B cell (primary cell): ENCODE measurements around the gene BSND.

Experiments used
- CTCF ChIP-seq: fragments of 200-600 bp; IDR thresholded peaks from one replicate; pipeline ENCODE4 v1.8.0; 2022; ENCODE audit warnings: antibody characterized with exemption, mild to moderate bottlenecking
- EZH2 ChIP-seq: IDR thresholded peaks from 2 replicates; pipeline ENCODE4 v1.6.1; 2012; ENCODE audit warnings: borderline replicate concordance, low read depth, mild to moderate bottlenecking, moderate library complexity, low read length; ENCODE audit not compliant: insufficient read depth, poor library complexity, severe bottlenecking

- no peak for TF ChIP-seq CTCF
- TF ChIP-seq EZH2: no peak
These were observed 1.6 kb upstream of the BSND start for GRCh38 chr1:54996869-54997710.
